Kidney epithelial cell (primary cell): ENCODE measurements around the gene RITA1. TPM values are rescaled to one million over a fixed set of nuclear protein-coding genes. Genes with fewer than 3 reads are reported as not detected.

ENCODE experiments used
- DNase-seq: peaks from one replicate; pipeline ENCODE4 v3.0.0-alpha.2; 2010; ENCODE audit warnings: low read depth
- H3K27me3 ChIP-seq: 2 replicates; pipeline ENCODE4 v1.6.0; 2011; ENCODE audit warnings: low read length; ENCODE audit not compliant: control insufficient read depth, insufficient read depth
- H3K36me3 ChIP-seq: 2 replicates; pipeline ENCODE4 v1.5.1; 2011; ENCODE audit warnings: low read length; ENCODE audit not compliant: control insufficient read depth, insufficient read depth
- H3K4me3 ChIP-seq: 2 replicates; pipeline ENCODE4 v1.5.1; 2011; ENCODE audit warnings: low read depth, mild to moderate bottlenecking, control low read depth, low read length
- total RNA-seq: library from RNA; depleted of rRNA; stranded (reverse); fragments of >200 nt; gene quantifications from 2 replicates; pipeline ENCODE4 v1.2.3, GENCODE V29; 2015
- TF ChIP-seq, protein P1 (sequence below): IDR thresholded peaks from 2 replicates; pipeline ENCODE4 v1.5.1; 2011; ENCODE audit warnings: mild to moderate bottlenecking, moderate library complexity, low read length, control low read depth, inconsistent platforms; ENCODE audit not compliant: insufficient read depth, poor library complexity, severe bottlenecking

The RITA1 gene
- total RNA-seq, 1 donor from 2014 or later: 33.6 TPM

DNA sequence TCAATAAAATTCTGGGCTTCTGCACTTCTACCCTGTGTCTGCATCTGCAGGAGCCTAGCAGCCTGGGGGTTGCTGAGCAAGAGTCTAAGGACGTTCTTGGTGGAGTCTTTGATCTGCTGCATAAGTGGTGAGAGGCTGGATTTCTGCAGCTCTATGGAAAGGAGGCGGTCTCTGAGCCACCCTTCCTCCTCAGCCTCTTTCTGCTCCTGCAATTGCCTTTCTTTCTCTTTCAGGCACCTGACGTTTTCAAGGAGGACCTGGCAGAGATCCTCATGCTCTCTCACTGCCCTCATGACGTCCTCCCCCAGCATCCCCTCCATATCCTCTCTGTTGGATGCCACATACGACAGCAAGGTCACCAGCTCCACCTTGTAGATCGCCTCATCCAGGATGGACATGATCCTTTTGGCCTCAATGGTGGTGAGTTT, 22.1 kb downstream of the RITA1 start:
- no peak overlapping the region for H3K4me3 ChIP-seq
- no peaks in the 10 kb centered on the region for H3K36me3 ChIP-seq
- no peaks in the 10 kb centered on the region for H3K27me3 ChIP-seq
- TF ChIP-seq, protein P1, sequence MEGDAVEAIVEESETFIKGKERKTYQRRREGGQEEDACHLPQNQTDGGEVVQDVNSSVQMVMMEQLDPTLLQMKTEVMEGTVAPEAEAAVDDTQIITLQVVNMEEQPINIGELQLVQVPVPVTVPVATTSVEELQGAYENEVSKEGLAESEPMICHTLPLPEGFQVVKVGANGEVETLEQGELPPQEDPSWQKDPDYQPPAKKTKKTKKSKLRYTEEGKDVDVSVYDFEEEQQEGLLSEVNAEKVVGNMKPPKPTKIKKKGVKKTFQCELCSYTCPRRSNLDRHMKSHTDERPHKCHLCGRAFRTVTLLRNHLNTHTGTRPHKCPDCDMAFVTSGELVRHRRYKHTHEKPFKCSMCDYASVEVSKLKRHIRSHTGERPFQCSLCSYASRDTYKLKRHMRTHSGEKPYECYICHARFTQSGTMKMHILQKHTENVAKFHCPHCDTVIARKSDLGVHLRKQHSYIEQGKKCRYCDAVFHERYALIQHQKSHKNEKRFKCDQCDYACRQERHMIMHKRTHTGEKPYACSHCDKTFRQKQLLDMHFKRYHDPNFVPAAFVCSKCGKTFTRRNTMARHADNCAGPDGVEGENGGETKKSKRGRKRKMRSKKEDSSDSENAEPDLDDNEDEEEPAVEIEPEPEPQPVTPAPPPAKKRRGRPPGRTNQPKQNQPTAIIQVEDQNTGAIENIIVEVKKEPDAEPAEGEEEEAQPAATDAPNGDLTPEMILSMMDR: no peak
- no peak for DNase-seq

DNA sequence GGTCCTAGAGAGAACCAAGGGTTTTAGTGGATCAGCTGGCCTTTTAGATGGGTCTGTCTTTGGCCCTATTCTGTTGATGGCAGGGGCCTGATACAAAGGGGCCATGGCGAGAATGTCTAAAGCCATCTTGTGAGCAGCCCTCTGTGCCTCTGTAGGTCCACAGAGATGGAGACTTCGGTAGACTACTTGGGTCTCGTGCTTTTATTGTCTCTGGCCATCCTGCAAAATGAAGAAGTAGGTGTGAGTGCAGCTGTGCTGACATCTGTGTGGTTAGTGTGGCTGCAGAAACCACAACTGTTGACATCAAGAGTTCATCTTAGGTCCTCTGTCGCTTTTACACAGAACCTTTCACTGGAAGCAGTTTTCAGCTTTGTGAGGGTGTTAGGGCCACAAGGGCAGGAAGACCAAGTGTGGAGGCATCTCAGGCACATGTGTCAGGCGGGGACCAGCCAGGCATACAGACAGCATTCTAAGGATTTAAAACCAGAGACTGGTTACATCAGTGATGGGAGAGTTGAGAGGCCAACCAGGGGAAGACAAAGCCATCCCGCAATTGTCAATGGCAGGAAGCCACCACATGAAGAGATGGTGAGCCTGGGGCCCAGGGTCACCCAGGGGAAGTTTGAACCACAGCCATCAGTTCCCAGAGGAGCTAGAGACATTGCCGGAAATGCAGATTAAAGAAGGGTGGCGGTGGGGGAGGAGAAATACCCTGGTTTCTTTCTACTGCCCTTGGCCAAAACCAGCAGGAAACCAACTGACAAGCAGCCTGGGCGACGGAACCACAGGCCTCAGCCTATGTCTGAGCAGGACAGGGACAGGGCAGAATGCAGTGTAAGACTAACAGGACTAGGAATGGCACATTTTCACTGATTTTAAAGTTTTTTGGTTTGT, 22.8 kb downstream of the RITA1 start:
- TF ChIP-seq, protein P1: no peak
- Histone ChIP-seq H3K36me3 (no peaks in the 10 kb centered on the region), H3K4me3 (no peak overlapping the region), H3K27me3 (no peaks in the 10 kb centered on the region)
- DNase-seq: no peak

DNA sequence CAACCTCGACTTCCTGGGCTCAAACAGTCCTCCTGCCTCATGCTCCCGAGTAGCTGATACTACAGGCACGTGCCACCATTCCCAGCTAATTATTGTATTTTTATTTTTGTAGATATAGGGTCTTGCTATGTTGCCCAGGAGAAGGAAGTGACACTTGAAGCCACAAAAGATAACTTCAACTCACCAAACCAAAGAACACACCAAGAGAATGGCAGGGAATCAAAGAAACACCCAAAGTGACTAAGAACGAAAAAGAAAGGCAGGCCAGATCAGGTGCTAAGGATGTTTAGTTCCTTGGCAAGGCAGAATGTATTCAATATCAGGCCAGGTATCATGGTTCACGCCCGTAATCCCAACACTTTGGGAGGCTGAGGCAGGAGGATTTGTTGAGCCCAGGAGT, 25.6 kb downstream of the RITA1 start:
- Histone ChIP-seq H3K36me3 (no peaks in the 10 kb centered on the region), H3K4me3 (no peak overlapping the region), H3K27me3 (no peaks in the 10 kb centered on the region)
- no peak for DNase-seq
- TF ChIP-seq, protein P1: no peak

DNA sequence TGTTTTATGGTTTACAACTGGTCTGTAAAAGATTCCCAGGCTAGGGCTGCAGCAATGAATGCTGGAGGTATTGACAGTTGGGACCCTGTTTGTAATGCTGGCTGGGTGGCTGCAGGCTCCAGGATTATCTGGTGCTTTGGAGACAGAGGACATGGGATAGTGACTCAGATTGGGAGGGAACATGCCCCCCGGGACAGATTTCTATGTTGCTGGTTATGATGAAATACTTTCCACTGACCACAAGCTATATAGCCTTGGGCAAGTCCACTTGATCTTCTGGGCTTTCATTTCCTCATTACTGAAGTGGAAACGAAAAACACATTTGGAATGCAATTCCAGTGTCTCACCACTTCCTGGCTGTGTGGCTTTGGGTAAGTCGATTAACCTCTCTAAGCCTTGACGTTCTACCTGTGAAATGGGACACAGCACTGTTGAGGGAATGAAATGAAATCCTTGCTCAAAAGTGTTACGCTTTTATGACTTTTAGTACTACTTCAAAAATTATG, 29.4 kb downstream of the RITA1 start:
- Histone ChIP-seq H3K27me3 (no peaks in the 10 kb centered on the region), H3K4me3 (no peak overlapping the region), H3K36me3 (no peaks in the 10 kb centered on the region)
- peak; percentile 99 for DNase-seq
- TF ChIP-seq, protein P1: no peak

DNA sequence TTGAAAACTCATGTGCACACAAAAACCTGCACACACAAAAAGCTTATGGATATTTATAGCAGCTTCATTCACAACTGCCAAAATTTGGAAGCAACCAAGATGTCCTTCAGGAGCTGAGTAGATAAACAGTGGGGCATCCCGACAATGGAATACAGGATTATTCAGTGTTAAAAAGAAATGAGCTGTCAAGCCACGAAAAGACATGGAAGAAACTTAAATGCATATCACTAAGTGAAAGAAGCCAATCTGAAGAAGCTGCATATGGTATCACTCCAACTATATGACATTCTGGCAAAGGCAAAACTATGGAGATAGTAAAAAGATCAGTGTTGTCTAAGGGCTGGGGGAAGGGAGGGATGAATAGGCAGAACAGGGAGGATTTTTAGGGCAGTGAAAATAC, 30.5 kb downstream of the RITA1 start:
- TF ChIP-seq, protein P1: no peak
- Histone ChIP-seq H3K36me3 (no peaks in the 10 kb centered on the region), H3K4me3 (no peak overlapping the region), H3K27me3 (no peaks in the 10 kb centered on the region)
- DNase-seq: no peak
